ENCODE data around the gene DNAJC1. TPM values are rescaled to one million over a fixed set of nuclear protein-coding genes. Genes with fewer than 3 reads are reported as not detected.

Gene DNAJC1
- total RNA-seq, 1 donor from 2014 or later = 18.2 TPM

DNA sequence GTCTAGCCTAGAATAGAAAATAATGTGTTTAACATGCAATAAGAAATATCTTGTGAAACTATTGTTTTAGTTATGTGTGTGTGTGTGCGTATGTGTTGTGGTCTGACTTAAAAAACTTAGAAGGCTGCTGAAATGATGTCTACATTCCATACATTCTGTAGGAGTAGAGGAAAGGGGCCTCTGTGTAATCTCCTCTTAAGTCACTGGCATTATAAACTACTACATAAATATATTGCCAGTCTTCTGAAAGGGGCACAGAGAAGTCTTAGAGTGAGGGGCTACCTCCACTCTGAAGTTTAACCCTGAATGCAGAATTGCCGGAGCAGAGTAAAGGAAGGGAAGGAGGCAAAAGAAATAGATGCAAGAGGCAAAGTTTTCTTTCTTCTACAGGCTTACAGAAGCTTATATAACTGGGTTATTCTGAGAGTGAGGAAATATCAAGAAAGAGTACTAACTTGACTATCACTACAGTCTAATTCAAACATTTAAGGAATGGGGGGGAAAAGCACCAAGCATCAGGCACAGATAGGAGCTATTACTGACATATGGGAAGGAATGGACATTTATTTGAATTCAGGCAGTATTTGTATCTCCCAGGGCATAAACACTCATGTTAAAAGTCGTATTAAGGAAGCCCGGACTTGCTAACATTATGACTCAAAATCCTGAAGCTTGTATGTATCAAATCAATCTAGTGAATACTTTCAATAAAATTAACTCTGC lies 75.7 kb downstream of the DNAJC1 start:
- Mint-ChIP-seq H3K36me3 (peaks cover 3% of the 10 kb centered on the region), H3K27me3 (no peaks in the 10 kb centered on the region), H3K27ac (peak overlapping the region; percentile 29), H3K4me3 (no peak overlapping the region), H3K9me3 (no peaks in the 10 kb centered on the region), H3K4me1 (ENCODE audit: unreplicated experiment) (peaks cover 20% of the 10 kb centered on the region)
- DNase-seq (ENCODE audit: extremely low spot score, unreplicated experiment) = no peak
- TF ChIP-seq CTCF (conservative IDR thresholded peaks at IDR 0.05) = no peak

DNA sequence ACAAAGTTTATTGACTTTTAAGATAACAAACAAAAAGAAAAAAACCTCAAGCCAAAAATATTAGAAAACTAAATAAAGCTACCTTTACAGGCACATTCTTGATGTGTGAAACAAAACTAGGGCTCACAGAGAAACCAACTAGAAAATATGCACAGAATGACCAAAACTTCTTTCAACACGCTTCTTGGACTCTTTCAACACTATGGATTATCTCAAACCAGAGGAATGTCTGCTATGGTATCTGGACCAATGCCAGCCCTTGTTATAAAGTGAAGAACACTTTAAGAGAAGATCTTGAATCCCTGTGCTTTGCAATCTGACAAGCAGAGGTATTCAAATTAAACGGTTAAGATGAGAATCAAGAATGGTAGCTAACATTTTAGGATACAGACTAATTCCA lies 76.6 kb downstream of the DNAJC1 start:
- Mint-ChIP-seq H3K4me3 (peak overlapping the region; percentile 16), H3K4me1 (ENCODE audit: unreplicated experiment) (peaks cover 20% of the 10 kb centered on the region), H3K9me3 (no peaks in the 10 kb centered on the region), H3K27ac (peak overlapping the region; percentile 70), H3K36me3 (peaks cover 3% of the 10 kb centered on the region), H3K27me3 (no peaks in the 10 kb centered on the region)
- TF ChIP-seq CTCF (conservative IDR thresholded peaks at IDR 0.05) = no peak
- DNase-seq (ENCODE audit: extremely low spot score, unreplicated experiment) = no peak

DNA sequence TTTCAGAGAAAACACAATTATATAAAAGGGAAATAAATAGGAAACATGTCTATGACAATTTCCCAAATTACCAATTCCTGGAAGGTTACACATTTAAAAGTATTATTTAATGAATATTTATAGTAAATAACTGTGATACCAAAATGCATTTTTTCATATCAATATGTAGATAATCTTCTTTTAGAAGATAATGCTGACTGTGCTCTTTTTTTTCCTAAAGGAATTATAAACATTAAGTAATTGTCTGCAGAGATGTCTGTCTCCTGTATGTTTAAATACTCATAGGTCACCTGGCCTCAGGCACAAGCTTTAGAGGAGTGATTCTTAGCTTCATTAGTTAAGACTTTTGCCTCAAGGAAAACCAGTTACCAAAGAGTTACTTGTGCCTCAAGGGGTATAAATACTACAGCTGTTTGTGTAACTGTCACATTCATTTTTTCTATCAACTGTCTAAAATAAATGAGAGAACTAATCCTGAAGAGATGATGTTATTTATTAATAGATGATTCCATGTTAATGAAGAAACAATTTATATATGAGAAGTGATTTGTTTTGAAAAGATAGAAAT lies 77.1 kb downstream of the DNAJC1 start:
- Mint-ChIP-seq H3K36me3 (peaks cover 3% of the 10 kb centered on the region), H3K4me1 (ENCODE audit: unreplicated experiment) (peaks cover 20% of the 10 kb centered on the region), H3K4me3 (no peak overlapping the region), H3K27ac (peak overlapping the region; percentile 70), H3K27me3 (no peaks in the 10 kb centered on the region), H3K9me3 (no peaks in the 10 kb centered on the region)
- DNase-seq (ENCODE audit: extremely low spot score, unreplicated experiment) = no peak
- no peak for TF ChIP-seq CTCF (conservative IDR thresholded peaks at IDR 0.05)

- TF ChIP-seq CTCF (conservative IDR thresholded peaks at IDR 0.05) = no peak
- H3K4me3 Mint-ChIP-seq = no peak overlapping the region
- H3K27me3 Mint-ChIP-seq = no peaks in the 10 kb centered on the region
- no peaks in the 10 kb centered on the region for H3K9me3 Mint-ChIP-seq
- H3K4me1 Mint-ChIP-seq (ENCODE audit: unreplicated experiment) = peaks cover 20% of the 10 kb centered on the region
- peaks cover 3% of the 10 kb centered on the region for H3K36me3 Mint-ChIP-seq
- no peak overlapping the region for H3K27ac Mint-ChIP-seq
- DNase-seq (ENCODE audit: extremely low spot score, unreplicated experiment) = no peak
Observed at GRCh38 chr10:21925851-21926250, 77.7 kb downstream of the DNAJC1 start.

GRCh38 chr10:21924511-21924910 lies 79.0 kb downstream of the DNAJC1 start:
- H3K4me1 Mint-ChIP-seq (ENCODE audit: unreplicated experiment) = peaks cover 24% of the 10 kb centered on the region
- H3K27me3 Mint-ChIP-seq = no peaks in the 10 kb centered on the region
- DNase-seq (ENCODE audit: extremely low spot score, unreplicated experiment) = no peak
- TF ChIP-seq CTCF (conservative IDR thresholded peaks at IDR 0.05) = no peak
- no peak overlapping the region for H3K4me3 Mint-ChIP-seq
- H3K36me3 Mint-ChIP-seq = peaks cover 3% of the 10 kb centered on the region
- no peak overlapping the region for H3K27ac Mint-ChIP-seq
- H3K9me3 Mint-ChIP-seq = no peaks in the 10 kb centered on the region
